Activated effector memory CD4-positive, alpha-beta T cell treated with anti-CD3 and anti-CD28 coated beads, Interleukin-2, amount 50 U/mL, for 16 hours (primary cell): ENCODE measurements around the gene TSLP.

ENCODE experiments used
- DNase-seq: peaks from one replicate; pipeline ENCODE4 v3.0.0-alpha.2; 2020

The TSLP gene

GRCh38 chr5:111099058-111099778 is 27.7 kb downstream of the TSLP start:
- DNase-seq: no peak

DNA sequence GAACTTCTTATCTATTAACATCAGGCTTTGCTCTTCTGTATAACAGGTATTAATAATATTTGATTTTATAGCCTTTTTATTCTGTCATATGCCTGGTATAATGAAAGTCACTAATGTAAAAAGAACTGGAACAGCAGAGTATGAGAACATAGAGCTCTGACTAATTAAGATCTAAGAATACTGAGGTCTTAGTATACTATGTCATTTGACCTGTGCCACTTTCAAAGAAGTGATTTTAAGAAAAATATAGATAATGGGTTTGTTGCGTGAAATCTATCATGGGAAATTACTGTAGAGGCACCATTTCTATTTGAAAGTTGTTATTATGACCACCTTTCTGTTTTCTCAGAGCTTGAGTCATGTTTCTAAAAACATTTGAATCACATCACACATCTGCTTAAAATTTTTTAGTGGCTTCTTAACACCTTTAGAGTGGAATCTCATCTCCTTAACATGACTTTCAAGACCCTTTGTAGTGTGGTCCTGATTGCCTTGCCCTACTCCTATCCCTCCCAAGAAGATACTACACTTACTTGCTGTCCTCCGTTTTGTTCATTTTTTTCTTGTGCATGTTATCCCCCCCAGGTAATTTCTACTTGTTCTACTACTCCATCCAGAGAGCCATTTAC is 34.9 kb downstream of the TSLP start:
- no peak for DNase-seq

DNA sequence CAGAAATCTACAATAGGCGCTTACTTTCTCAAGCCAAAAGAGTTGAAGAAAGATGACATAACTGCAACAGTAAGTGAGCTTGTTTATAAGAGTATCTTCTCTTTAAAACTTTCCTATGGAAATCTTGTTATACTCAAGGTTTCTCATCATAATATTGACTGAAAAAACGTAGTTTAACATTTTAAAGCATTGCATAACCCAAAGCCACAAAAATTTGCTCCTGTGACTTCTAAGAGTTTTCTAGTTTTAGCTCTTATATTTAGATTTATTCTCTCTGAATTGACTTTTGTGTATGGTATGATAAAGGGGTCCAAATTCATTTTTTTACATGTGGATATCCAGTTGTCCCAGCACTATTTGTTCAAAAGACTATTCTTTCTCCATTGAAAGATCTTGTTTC is 35.9 kb downstream of the TSLP start:
- no peak for DNase-seq

- no peak for DNase-seq
Measured at GRCh38 chr5:111111956-111112355, 40.4 kb downstream of the TSLP start.

- no peak for DNase-seq
Measured at GRCh38 chr5:111113678-111114077, 42.2 kb downstream of the TSLP start.

GRCh38 chr5:111115229-111115628 is 43.7 kb downstream of the TSLP start:
- DNase-seq: no peak

DNA sequence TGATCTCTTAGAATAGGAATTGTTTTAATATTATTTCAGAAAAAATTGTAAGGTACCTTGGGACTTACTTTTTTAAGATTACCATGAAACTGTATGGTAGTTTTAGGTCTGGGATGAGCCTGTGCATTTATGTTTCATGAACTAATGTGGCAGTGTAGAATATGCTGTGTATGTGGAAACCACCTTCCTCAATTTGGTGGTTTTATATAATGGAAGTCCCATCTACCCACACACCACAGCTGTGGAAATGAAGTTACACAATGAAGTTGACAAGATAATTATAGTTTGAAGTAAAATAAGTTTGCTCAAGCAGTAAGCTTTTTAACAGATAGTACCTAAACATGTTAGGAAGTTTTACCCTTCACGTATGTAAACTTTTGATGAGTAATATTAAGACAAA is 45.0 kb downstream of the TSLP start:
- DNase-seq: no peak

GRCh38 chr5:111117136-111117535 is 45.6 kb downstream of the TSLP start:
- DNase-seq: no peak

- no peak for DNase-seq
Measured at GRCh38 chr5:111119221-111119620, 47.7 kb downstream of the TSLP start.

- no peak for DNase-seq
Measured at GRCh38 chr5:111119856-111120255, 48.3 kb downstream of the TSLP start.

DNA sequence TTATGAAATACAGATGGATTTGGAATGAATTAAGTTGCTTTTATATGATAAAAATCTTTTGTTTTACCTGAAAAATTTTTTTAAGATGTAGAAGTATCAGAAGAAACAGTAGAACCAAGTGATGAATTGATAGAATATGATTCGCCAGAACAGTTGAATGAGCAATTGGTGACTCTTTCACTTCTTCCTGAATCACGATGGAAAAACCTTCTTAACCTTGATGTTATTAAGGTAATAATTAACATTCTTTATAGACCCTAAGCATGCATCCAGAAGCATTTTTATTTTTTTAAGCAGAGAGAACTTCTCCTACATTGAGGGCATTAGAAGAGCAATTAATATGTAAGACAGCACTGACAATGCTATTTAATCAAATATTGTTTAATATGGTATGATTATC is 49.4 kb downstream of the TSLP start:
- no peak for DNase-seq

DNA sequence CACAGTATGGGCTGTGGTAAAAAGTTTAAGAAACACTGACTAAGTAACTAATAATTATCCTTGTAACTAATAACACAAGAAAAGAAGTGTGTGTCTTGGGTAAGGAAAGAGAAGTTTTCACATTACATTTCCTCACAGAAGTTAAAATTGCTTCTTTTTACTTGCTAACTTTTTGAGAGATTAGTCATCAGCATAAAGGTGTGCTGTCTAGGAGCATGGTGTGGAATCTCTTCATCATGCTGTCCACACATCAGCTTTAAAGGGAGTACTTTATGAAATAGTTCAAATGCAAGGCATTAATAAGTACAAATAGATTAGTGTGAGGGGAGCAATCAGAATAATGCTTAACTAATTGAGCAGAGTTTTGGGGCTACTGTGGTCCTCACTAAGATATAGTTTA is 50.4 kb downstream of the TSLP start:
- DNase-seq: no peak

- DNase-seq: no peak
Measured at GRCh38 chr5:111122398-111122797, 50.9 kb downstream of the TSLP start.

DNA sequence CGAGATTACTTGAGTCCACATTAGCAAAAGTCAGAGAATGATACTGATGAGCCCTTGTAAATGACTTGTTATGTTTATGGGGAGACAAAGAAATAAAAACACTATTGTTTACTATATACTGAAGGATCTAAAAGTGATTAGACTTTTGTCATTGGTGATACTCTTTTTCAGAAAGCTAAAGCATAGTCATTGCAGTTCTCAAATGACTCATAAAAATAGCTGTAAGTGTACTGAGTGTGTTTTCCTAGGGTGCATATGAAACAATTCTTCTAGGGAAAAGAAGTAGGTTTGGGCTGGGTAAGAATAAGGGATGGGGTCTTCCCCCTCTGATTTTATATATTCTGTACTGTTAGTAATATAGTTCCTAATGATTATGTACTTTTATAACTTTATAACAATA is 53.3 kb downstream of the TSLP start:
- DNase-seq: no peak

DNA sequence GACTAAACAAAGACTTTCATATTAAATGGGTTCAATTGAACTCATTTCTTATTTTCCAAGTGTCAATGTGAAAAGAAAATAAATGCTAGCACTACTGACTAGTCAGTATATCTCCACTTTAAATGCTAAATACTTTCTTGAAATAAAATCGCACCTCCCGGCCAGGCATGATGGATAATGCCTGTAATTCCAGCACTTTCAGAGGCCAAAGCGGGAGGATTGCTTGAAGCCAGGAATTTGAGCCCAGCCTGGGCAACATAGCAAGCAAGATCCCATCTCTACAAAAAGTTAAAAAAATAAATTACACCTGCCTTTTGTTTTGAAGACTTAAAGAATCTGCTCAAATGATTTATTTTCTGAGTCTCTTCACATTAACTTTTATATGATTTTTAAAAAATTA is 55.4 kb downstream of the TSLP start:
- DNase-seq: no peak
